Heart left ventricle (tissue), 11 donors: ENCODE measurements around the gene AOC2. TPM values are rescaled to one million over a fixed set of nuclear protein-coding genes. Genes with fewer than 3 reads are reported as not detected.

Source experiments
- microRNA-seq, 4 donors: library from miRNA; unstranded; fragments of <30 nt; microRNA quantifications; one replicate each; pipeline versions ENCODE4 to v1.2.0, GENCODE V29; 2017 to 2020
- polyA plus RNA-seq, 2 donors: library from polyadenylated mRNA; stranded (reverse); fragments of 200-250 nt; gene quantifications; one replicate each; pipeline ENCODE4 v1.2.3, GENCODE V29; 2013
- total RNA-seq, 9 donors: library from RNA; depleted of rRNA in 2 of 9; stranded (reverse); fragments of >200 nt in 2 of 9; fragmentation: NEBNext Ultra II Directional in 3 of 9; extraction: Animal tissue kit (Norgen Biotek cat#: 25700) in 3 of 9; gene quantifications; one replicate each; pipeline versions ENCODE4 v1.1.0 to v1.2.4, GENCODE V29; 2016 to 2023
- donor health status: ischemic (EF 13 %, LVEDD 7.1; RV severe dilation, severe dysfunction).
- donor health status: healthy with polysubstance abuse.
- donor health status: DM: no; HTN: yes; CAD: no.
- donor health status: DM: no; HTN: no; CAD: no.
- donor health status: ischemic (EF 25% LVEDD 5.7; RV mildly dilated, moderate dysfunction).
- donor health status: healthy.
- donor health status: DM: yes; HTN: yes; CAD: no.
- donor health status: PGD.
- donor health status: nonischemic (EF 23%, LVEDD 6.1; RV moderate dilation, normal function).

Gene AOC2
- total and polyA plus RNA-seq, 11 donors, result 0.21 to 0.88 (median 0.44) TPM

Small RNAs within 50 kb of the gene (microRNA-seq; reads per million reads assigned to microRNA genes)
- gene MIR6781, result 0 reads per million in 4 donors

Other genes starting within 250 kb of the AOC2 start
- 10 to 100 TPM; 21.3 to 39.0 (median 28.3) TPM for gene RETREG3, start 235.2 kb upstream of the AOC2 start, total RNA-seq
- 10 to 100 TPM; 12.2 to 16.8 TPM for gene RETREG3, start 235.2 kb upstream of the AOC2 start, polyA plus RNA-seq
- gene TUBG1, start 234.9 kb upstream of the AOC2 start, total RNA-seq, result 10 to 100 TPM; 31.5 to 80.1 (median 49.3) TPM
- 100 to 1,000 TPM in 1 of 2 donors, 10 to 100 TPM in 1; 46.4 to 112 TPM for gene TUBG1, start 234.9 kb upstream of the AOC2 start, polyA plus RNA-seq
- gene TUBG2, start 185.3 kb upstream of the AOC2 start, total RNA-seq, result 10 to 100 TPM; 11.0 to 28.2 (median 16.7) TPM
- 10 to 100 TPM in 1 of 2 donors, 1 to 10 TPM in 1; 8.6 to 15.3 TPM for gene TUBG2, start 185.3 kb upstream of the AOC2 start, polyA plus RNA-seq
- gene PLEKHH3, start 167.6 kb upstream of the AOC2 start, total RNA-seq, result 10 to 100 TPM; 17.8 to 25.9 (median 23.6) TPM
- gene PLEKHH3, start 167.6 kb upstream of the AOC2 start, polyA plus RNA-seq, result 10 to 100 TPM; 19.5 to 19.9 TPM
- gene CCR10, start 162.7 kb upstream of the AOC2 start, total RNA-seq, result 1 to 10 TPM; 1.2 to 3.1 (median 2.1) TPM
- 1 to 10 TPM; 1.1 to 2.1 TPM for gene CCR10, start 162.7 kb upstream of the AOC2 start, polyA plus RNA-seq
- 10 to 100 TPM in 1 of 9 donors, 1 to 10 TPM in 8; 1.3 to 17.9 (median 3.1) TPM for gene CNTNAP1, start 162.0 kb upstream of the AOC2 start, total RNA-seq
- 1 to 10 TPM; 2.2 to 4.3 TPM for gene CNTNAP1, start 162.0 kb upstream of the AOC2 start, polyA plus RNA-seq
- gene EZH1, start 99.5 kb upstream of the AOC2 start, total RNA-seq, result 10 to 100 TPM; 29.7 to 50.2 (median 41.5) TPM
- gene EZH1, start 99.5 kb upstream of the AOC2 start, polyA plus RNA-seq, result 10 to 100 TPM; 18.8 to 23.8 TPM
- gene RAMP2, start 83.4 kb upstream of the AOC2 start, total RNA-seq, result 10 to 100 TPM; 31.2 to 58.3 (median 39.7) TPM
- gene RAMP2, start 83.4 kb upstream of the AOC2 start, polyA plus RNA-seq, result 10 to 100 TPM; 33.1 to 82.0 TPM
- 10 to 100 TPM; 32.7 to 50.4 (median 37.9) TPM for gene VPS25, start 71.1 kb upstream of the AOC2 start, total RNA-seq
- gene VPS25, start 71.1 kb upstream of the AOC2 start, polyA plus RNA-seq, result 10 to 100 TPM; 33.1 to 88.4 TPM
- gene WNK4, start 64.0 kb upstream of the AOC2 start, total RNA-seq, result 1 to 10 TPM in 1 of 9 donors, not detected in 8; 1.2 TPM
- gene WNK4, start 64.0 kb upstream of the AOC2 start, polyA plus RNA-seq, result not detected
- gene COA3, start 45.9 kb upstream of the AOC2 start, total RNA-seq, result 10 to 100 TPM; 56.2 to 97.1 (median 71.8) TPM
- gene COA3, start 45.9 kb upstream of the AOC2 start, polyA plus RNA-seq, result 100 to 1,000 TPM; 110 to 136 TPM
- gene CNTD1, start 45.7 kb upstream of the AOC2 start, total RNA-seq, result not detected
- under 1 TPM; 0.10 to 0.38 TPM for gene CNTD1, start 45.7 kb upstream of the AOC2 start, polyA plus RNA-seq
- gene BECN1, start 20.3 kb upstream of the AOC2 start, total RNA-seq, result 10 to 100 TPM; 70.8 to 94.9 (median 79.8) TPM
- gene BECN1, start 20.3 kb upstream of the AOC2 start, polyA plus RNA-seq, result 10 to 100 TPM; 29.9 to 91.9 TPM
- gene PSME3, start 11.2 kb upstream of the AOC2 start, total RNA-seq, result 100 to 1,000 TPM in 1 of 9 donors, 10 to 100 TPM in 8; 59.7 to 105 (median 67.7) TPM
- gene PSME3, start 11.2 kb upstream of the AOC2 start, polyA plus RNA-seq, result 100 to 1,000 TPM in 1 of 2 donors, 10 to 100 TPM in 1; 47.4 to 157 TPM
- gene AOC3, start 6.6 kb downstream of the AOC2 start, total RNA-seq, result 10 to 100 TPM in 4 of 9 donors, 1 to 10 TPM in 5; 3.9 to 55.4 (median 9.2) TPM
- 10 to 100 TPM; 10.2 to 11.8 TPM for gene AOC3, start 6.6 kb downstream of the AOC2 start, polyA plus RNA-seq
- gene G6PC1, start 56.2 kb downstream of the AOC2 start, total RNA-seq, result not detected
- gene G6PC1, start 56.2 kb downstream of the AOC2 start, polyA plus RNA-seq, result not detected
- 10 to 100 TPM; 19.5 to 33.3 (median 26.2) TPM for gene AARSD1, start 119.9 kb downstream of the AOC2 start, total RNA-seq
- gene AARSD1, start 119.9 kb downstream of the AOC2 start, polyA plus RNA-seq, result 10 to 100 TPM; 45.5 to 66.3 TPM
- 10 to 100 TPM; 24.6 to 48.4 (median 41.2) TPM for gene PTGES3L, start 135.5 kb downstream of the AOC2 start, total RNA-seq
- 10 to 100 TPM; 41.5 to 58.0 TPM for gene PTGES3L, start 135.5 kb downstream of the AOC2 start, polyA plus RNA-seq
- 10 to 100 TPM in 8 of 9 donors, 1 to 10 TPM in 1; 9.8 to 15.9 (median 11.4) TPM for gene RUNDC1, start 136.0 kb downstream of the AOC2 start, total RNA-seq
- 10 to 100 TPM in 1 of 2 donors, 1 to 10 TPM in 1; 5.5 to 14.4 TPM for gene RUNDC1, start 136.0 kb downstream of the AOC2 start, polyA plus RNA-seq
- gene RPL27, start 153.8 kb downstream of the AOC2 start, total RNA-seq, result 100 to 1,000 TPM; 477 to 796 (median 664) TPM
- gene RPL27, start 153.8 kb downstream of the AOC2 start, polyA plus RNA-seq, result 1,000 to 10,000 TPM; 1,976 to 2,590 TPM
- 10 to 100 TPM in 8 of 9 donors, 1 to 10 TPM in 1; 8.4 to 66.7 (median 11.9) TPM for gene IFI35, start 162.2 kb downstream of the AOC2 start, total RNA-seq
- 10 to 100 TPM in 1 of 2 donors, 1 to 10 TPM in 1; 9.2 to 12.5 TPM for gene IFI35, start 162.2 kb downstream of the AOC2 start, polyA plus RNA-seq
- 100 to 1,000 TPM in 5 of 9 donors, 10 to 100 TPM in 4; 69.7 to 138 (median 108) TPM for gene VAT1, start 177.8 kb downstream of the AOC2 start, total RNA-seq
- 10 to 100 TPM; 64.5 to 91.2 TPM for gene VAT1, start 177.8 kb downstream of the AOC2 start, polyA plus RNA-seq
- 1 to 10 TPM in 2 of 9 donors, under 1 TPM in 7; 0.29 to 1.6 (median 0.56) TPM for gene RND2, start 180.7 kb downstream of the AOC2 start, total RNA-seq
- gene RND2, start 180.7 kb downstream of the AOC2 start, polyA plus RNA-seq, result under 1 TPM; 0.10 to 0.95 TPM